Uterus (tissue), 4 donors: Measurements from ENCODE around the gene OR10A3. TPM values are rescaled to one million over a fixed set of nuclear protein-coding genes. Genes with fewer than 3 reads are reported as not detected.
"Not testable (repeated sequence)": the region's sequence is repeated elsewhere in the genome, so short reads cannot be mapped to it uniquely, and the experiment has no call there.

Source experiments
- DNase-seq, 2 donors: peaks; one replicate each; pipeline ENCODE4 v3.0.0-alpha.2; 2019 to 2020
- H3K27ac ChIP-seq, 2 donors: fragments of 200-600 bp; sonication (generic); 1 replicate in 1 of 2; 2 replicates in 1 of 2; pipeline ENCODE4 v1.5.1; 2016 to 2018
- H3K27me3 ChIP-seq, 2 donors: fragments of 200-600 bp; sonication (generic); one replicate each; pipeline ENCODE4 v1.5.1; 2018 to 2019; ENCODE audit warnings: control low read depth in 1 of 2
- H3K36me3 ChIP-seq, 2 donors: fragments of 200-600 bp; sonication (generic); one replicate each; pipeline ENCODE4 v1.5.1; 2019; ENCODE audit warnings: control low read depth in 1 of 2
- H3K4me1 ChIP-seq, 2 donors: fragments of 200-600 bp; sonication (generic); one replicate each; pipeline ENCODE4 v1.5.1; 2018 to 2019; ENCODE audit warnings: control low read depth in 1 of 2
- H3K4me3 ChIP-seq, 2 donors: fragments of 200-600 bp; sonication (generic); 1 replicate in 1 of 2; 2 replicates in 1 of 2; pipeline ENCODE4 v1.5.1; 2018 to 2019; ENCODE audit warnings: mild to moderate bottlenecking in 1 of 2
- H3K9me3 ChIP-seq, 2 donors: fragments of 200-600 bp; sonication (generic); one replicate each; pipeline ENCODE4 v1.5.1; 2019; ENCODE audit warnings: control low read depth in 1 of 2
- CTCF ChIP-seq, 4 experiments: fragments of 200-600 bp in 2 of 4; fragments of 450-650 bp in 2 of 4; sonication (generic) in 2 of 4; IDR thresholded peaks; one replicate each; pipeline ENCODE4 v1.5.1; 2016 to 2019; ENCODE audit warnings: antibody characterized with exemption in 4 of 4, mild to moderate bottlenecking in 2 of 4, moderate library complexity in 1 of 4
- POLR2A ChIP-seq, 2 donors: fragments of 450-650 bp; IDR thresholded peaks; one replicate each; pipeline ENCODE4 v1.6.1; 2016; ENCODE audit warnings: antibody characterized with exemption in 2 of 2, mild to moderate bottlenecking in 1 of 2, moderate library complexity in 1 of 2
- intact Hi-C: fragments of 100-400 bp; cut with DNase I; formaldehyde crosslinking; loops from one replicate; pipeline ENCODE4 v1.15.1; 2023; ENCODE audit warnings: low total_unique reads
- total RNA-seq, 4 donors: library from RNA; depleted of rRNA in 3 of 4; stranded (reverse); fragments of >200 nt in 3 of 4; gene quantifications; one replicate each; pipeline versions ENCODE4 v1.1.0 to v1.2.4, GENCODE V29; 2014 to 2023
- donor health status: DM: yes; HTN: yes; CAD: no.

Gene OR10A3
- not detected for total RNA-seq

- intact Hi-C loops, result no loop called here
- no peak within 1 kb of the TSS for H3K4me3 ChIP-seq
- peaks cover 0 to 7% of the 10 kb centered on the region in 2 donors for H3K9me3 ChIP-seq
- no peak within 1 kb of the TSS for H3K27ac ChIP-seq
- no peak for TF ChIP-seq POLR2A (IDR thresholded peaks at IDR 0.05)
- TF ChIP-seq CTCF (IDR thresholded peaks at IDR 0.05), result no peak
- H3K36me3 ChIP-seq, result no peaks in the 10 kb centered on the region
- no peak for DNase-seq
- H3K27me3 ChIP-seq, result no peaks in the 10 kb centered on the region
- H3K4me1 ChIP-seq, result no peaks in the 10 kb centered on the region
These were observed at the start of gene OR10A3 for GRCh38 chr11:7941608-7942007. TSS of gene OR10A3 (minus strand) at chr11:7941708. CDS start at chr11:7939520, 2,188 bp downstream.

GRCh38 chr11:7987560-7987883 is 46.0 kb upstream of the OR10A3 start:
- H3K27me3 ChIP-seq, H3K36me3 ChIP-seq, intact Hi-C loops, DNase-seq, H3K9me3 ChIP-seq: not testable (repeated sequence)
- H3K27ac ChIP-seq, result peak overlapping the region; percentile 88 to 89
- peaks cover 6 to 15% of the 10 kb centered on the region in 2 donors for H3K4me1 ChIP-seq
- H3K4me3 ChIP-seq, result peak overlapping the region; percentile 89 to 96

GRCh38 chr11:7986768-7987559 is 45.5 kb upstream of the OR10A3 start, which contains the start of gene EIF3F:
TSS of gene EIF3F (plus strand) at chr11:7987337. CDS start at chr11:7987353, 16 bp downstream.
- TF ChIP-seq POLR2A (IDR thresholded peaks at IDR 0.05) (peak in 1 of 2 donors; percentile 49), CTCF (IDR thresholded peaks at IDR 0.05) (peak; percentile 73 to 90 (median 82))
- Histone ChIP-seq H3K27ac (peak within 1 kb of the TSS; percentile 88 to 90), H3K4me3 (peak within 1 kb of the TSS; percentile 89 to 96), H3K27me3 (no peaks in the 10 kb centered on the region), H3K9me3 (no peaks in the 10 kb centered on the region), H3K36me3 (no peaks in the 10 kb centered on the region), H3K4me1 (peaks cover 6 to 15% of the 10 kb centered on the region in 2 donors)
- DNase-seq, result peak; percentile 90 to 96
- intact Hi-C loops, result no loop called here

- no peak for DNase-seq
- TF ChIP-seq POLR2A (IDR thresholded peaks at IDR 0.05), result no peak
- no peak for TF ChIP-seq CTCF (IDR thresholded peaks at IDR 0.05)
- intact Hi-C loops, result no loop called here
- Histone ChIP-seq H3K4me3 (no peak overlapping the region), H3K36me3 (no peaks in the 10 kb centered on the region), H3K4me1 (peaks cover 6% of the 10 kb centered on the region in 2 donors), H3K9me3 (no peaks in the 10 kb centered on the region), H3K27me3 (no peaks in the 10 kb centered on the region), H3K27ac (no peak overlapping the region)
These were observed 42.5 kb upstream of the OR10A3 start for GRCh38 chr11:7983832-7984590.

GRCh38 chr11:7982582-7983119 is 41.1 kb upstream of the OR10A3 start:
- intact Hi-C loops, result no loop called here
- DNase-seq, result no peak
- TF ChIP-seq POLR2A (IDR thresholded peaks at IDR 0.05) (no peak), CTCF (IDR thresholded peaks at IDR 0.05) (no peak)

More at GRCh38 chr11:7982582-7983119, 41.1 kb upstream of the OR10A3 start:
- no peaks in the 10 kb centered on the region for H3K9me3 ChIP-seq
- H3K36me3 ChIP-seq, result no peaks in the 10 kb centered on the region
- H3K27me3 ChIP-seq, result no peaks in the 10 kb centered on the region
- H3K4me3 ChIP-seq, result no peak overlapping the region
- H3K4me1 ChIP-seq, result no peaks in the 10 kb centered on the region
- H3K27ac ChIP-seq, result no peak overlapping the region
